Glomerular visceral epithelial cell (primary cell): ENCODE data around the gene R3HDM4.

Experiments
- DNase-seq: peaks from one replicate; pipeline ENCODE4 v3.0.0-alpha.2; 2016; ENCODE audit errors: extremely low spot score

R3HDM4 gene

DNA sequence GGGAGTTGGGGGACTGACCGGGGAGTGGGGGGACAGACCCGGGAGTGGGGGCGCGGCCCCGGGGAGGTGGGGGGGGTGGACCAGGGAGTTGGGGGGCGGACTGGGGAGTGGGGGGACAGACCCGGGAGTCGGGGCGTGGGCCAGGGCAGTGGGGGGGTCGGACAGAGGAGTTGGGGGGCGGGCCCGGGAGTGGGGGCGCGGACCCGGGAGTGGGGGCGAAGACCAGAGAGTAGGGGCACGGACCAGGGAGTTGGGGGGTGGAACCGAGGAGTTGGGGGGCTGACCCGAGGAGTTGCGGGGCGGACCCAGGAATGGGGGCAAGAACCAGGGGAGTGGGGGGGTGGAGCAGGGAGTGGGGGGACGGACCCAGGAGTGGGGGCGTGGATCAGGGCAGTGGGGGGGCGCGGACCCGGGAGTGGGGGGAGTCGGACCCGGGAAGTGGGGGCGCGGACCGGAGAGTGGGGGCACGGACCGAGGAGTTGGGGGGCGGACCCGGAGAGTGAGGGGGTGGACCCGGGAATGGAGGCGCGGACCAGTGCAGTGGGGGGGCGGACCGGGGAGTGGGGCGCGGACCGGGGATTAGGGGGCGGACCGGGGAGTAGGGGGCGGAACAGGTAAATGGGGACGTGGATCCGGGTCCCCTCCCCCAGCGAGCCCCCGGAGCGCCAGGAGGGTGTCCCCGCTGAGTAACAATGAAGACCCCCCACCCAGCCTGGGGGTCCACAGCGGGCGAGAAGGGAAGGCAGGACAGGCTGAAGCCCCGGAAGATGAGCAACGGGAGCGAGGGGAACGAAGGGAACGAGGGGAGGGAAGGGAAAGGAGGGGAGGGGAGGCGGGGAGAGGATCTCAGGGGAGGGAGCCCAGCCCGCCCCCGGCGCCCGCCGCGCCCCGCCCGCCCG is 589 bp downstream of the R3HDM4 start:
- DNase-seq: no peak

DNA sequence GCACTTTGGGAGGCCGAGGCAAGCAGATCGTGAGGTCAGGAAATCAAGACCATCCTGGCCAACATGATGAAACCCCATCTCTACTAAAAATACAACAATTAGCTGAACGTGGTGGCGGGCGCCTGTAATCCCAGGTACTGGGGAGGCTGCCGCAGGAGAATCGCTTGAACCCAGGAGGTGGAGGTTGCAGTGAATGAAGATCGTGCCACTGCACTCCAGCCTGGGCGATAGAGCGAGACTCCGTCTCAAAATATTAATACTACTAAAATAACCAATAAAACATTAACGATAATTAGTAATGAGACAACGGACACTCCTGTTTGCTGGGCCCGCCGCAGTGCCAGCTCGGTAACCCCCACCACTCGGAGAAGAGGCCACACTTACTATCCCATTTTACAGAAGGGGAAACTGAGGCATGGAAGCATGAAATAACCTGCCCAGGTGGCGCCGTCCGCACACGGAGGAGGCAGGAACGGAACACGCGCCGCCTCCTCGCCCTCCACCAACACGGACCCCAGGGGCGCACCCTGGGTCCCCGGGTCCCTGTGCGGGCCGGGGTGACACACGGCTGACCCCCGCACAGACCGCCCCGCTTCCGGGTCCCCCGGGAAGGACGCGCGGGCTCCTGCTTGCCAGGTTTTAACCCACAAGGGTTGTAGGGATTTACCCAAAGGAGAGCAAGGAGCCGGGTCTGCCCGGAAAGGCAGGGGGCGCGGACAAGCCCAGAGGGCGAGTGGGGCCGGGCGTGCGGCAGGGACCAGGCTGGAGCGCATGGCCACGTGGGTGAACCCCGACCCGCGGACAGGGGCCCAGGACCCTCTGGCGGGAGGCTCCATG is 1.6 kb downstream of the R3HDM4 start:
- DNase-seq: no peak

DNA sequence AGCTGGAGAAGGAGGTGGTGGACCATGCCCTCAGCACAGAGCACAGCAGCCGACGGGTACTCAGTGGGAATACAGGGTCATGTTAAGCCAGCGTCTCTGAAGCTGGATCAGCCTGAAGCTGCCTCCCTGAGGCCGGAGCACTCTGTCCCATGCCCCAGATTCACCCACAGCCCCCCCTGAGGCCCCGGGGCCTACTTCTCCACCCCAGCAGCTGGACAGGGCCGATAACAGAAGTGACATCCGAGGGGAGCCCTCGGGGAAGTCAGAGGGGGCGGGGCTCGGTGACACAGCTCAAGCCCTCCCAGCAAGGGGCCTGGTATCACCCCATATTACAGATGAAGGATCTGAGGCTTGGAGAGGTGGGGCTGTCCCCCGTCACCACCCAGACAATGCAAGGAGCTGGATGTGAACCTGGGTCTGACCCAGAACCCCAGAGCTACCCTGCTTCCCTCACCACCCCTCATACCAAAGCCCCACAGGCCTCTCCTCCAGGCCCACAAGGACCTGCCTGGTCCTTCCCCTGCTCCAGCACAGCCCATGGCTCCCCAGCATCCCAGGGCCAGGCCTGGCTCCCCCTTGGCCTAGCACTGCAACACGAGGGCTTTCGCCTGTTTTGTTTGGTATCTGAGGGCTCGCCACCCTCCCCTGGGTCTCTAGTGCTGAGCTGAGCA is 5.7 kb downstream of the R3HDM4 start:
- DNase-seq: no peak

DNA sequence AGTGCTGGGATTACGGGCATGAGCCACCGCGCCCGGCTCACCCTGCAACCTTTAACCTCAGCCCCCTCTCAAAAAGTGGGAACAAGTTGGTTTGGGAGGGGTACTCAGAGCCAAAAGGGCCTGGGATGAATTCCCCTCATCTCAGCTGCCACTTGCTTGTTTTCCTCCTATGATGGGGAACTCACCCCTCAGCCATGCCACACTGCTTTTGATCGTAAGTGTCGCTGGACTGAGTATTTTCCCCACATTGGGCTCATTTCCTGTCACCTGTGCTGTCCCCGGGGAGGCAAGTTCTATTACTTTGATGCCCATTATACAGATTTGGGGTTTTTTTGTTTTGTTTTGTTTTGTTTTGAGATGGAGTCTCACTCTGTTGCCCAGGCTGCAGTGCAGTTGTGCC is 6.5 kb downstream of the R3HDM4 start:
- DNase-seq: no peak

DNA sequence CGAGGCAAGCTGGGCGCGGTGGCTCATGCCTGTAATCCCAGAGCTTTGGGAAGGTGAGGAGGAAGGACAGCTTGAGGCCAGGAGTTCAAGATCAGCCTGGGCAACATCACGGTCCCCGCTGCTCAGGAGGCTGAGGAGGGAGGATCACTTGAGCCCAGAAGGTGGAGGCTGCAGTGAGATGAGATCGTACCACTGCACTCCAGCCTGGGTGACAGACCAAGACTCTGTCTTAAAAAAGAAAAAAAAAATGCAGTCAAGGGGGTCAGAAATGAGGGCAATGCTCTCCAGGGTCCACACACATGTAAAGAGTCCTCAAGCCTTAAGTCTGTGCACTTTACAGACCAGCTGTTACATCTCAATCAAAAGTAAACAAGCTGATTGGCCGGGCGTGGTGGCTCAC is 8.5 kb downstream of the R3HDM4 start:
- DNase-seq: no peak

DNA sequence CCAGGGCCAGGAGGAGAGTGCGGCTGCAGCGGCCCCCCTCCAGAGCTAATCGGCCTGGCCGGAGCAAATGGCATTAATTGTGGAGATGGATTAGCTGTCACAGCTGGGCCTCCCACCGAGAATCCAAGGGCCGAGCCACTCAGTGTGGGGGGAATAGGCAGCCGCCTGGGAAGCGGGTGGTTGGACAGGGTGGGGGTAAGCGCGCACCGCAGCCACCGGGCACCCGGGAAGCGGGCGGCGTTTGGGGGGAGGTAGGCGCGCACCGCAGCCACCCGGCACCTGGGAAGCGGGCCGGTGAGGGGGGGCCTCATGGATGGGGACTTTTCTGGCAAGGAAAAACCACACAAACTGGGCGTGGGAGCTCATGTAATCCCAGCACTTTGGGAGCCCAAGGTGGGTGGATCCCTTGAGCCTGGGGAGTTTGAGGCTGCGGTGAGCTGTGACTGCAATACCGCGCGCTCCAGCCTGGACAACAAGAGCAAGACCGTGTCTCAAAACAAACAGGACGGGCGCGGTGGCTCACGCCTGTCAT is 9.7 kb downstream of the R3HDM4 start:
- no peak for DNase-seq

DNA sequence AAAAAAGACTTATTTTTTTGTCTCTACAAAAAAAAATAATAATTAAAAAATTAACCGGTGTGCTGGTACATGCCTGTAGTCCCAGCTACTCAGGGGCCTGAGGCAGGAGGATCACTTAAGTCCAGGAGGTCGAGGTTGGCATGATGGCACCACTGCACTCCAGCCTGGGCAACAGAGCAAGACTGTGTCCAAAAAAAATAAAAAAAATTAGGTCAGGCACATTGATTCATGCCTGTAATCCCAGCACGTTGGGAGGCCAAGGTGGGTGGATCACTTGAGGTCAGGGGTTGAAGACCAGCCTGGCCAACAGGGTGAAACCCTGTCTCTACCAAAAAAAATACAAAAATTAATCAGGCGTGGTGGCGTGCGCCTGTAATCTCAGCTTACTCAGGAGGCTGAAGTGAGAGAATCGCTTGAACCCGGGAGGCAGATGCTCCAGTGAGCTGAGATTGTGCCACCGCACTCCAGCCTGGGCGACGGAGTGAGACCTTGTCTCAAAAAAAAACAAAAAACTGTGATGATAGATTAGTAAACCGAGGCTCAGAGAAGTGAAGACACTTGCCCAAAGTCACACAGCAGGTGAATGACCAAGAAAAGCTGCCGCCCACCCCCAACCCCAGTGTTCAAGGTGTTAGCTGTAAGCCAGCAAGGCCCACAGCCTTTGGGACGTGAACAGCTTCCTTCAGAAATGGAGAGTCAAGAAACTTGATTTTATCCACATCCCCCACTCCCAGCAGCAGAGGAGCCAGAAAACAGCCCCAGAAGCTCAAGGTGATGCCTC is 10.4 kb downstream of the R3HDM4 start:
- DNase-seq: no peak

DNA sequence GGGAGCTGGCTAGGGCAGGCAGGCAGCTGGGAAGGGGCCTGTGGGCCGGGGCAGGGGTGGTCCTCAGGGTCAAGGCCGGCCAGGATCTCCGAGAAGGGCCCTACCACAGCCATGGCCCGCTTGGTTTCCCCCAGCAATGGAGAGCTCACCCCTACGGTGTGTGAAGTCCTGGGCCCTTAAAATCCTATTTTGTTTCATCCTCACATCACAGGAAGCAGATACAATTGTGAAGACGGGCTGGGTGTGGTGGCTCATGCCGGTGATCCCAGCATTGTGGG is 11.0 kb downstream of the R3HDM4 start:
- DNase-seq: no peak

DNA sequence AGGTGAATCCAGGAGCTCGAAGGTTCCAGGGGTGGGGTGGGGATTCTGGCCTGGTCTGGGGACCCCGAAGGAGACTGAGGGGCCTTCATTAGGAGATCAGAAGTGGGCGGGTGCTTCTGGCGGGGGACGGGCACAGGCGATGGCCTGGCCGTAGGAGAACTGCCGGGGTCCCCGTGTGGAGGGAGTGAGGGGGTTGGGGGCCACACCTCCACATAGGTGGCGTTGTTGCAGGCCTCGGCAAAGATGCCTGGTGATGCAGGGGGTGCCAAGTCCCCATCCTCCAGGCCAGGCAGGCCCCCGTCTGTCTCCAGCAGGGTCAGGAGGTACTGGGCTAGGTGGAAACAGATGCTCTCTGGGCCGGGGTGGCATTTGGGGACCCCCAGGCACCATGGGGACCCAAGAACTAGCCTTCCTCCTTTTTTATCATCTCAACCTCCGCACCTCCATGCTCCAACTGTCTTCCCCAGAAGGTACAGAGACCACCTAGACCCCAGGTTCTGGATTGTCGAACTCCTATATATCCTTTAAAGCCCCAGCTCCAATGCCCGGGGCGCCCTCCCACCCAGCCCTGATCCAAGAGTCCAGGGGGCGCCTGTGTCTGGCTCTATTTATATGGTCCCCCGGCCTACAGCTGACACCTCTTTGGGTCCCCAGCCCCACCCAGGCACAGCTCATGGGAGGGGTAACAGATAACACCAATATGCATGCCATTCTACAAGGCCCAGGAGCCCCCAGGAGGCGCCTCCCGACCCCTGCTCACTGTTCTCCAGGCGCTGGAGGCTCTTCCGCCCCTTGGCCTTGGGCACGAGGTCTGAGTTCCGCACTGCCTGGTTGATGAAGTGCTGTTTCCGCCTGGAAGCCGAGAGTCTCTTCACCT is 11.6 kb downstream of the R3HDM4 start:
- DNase-seq: no peak

DNA sequence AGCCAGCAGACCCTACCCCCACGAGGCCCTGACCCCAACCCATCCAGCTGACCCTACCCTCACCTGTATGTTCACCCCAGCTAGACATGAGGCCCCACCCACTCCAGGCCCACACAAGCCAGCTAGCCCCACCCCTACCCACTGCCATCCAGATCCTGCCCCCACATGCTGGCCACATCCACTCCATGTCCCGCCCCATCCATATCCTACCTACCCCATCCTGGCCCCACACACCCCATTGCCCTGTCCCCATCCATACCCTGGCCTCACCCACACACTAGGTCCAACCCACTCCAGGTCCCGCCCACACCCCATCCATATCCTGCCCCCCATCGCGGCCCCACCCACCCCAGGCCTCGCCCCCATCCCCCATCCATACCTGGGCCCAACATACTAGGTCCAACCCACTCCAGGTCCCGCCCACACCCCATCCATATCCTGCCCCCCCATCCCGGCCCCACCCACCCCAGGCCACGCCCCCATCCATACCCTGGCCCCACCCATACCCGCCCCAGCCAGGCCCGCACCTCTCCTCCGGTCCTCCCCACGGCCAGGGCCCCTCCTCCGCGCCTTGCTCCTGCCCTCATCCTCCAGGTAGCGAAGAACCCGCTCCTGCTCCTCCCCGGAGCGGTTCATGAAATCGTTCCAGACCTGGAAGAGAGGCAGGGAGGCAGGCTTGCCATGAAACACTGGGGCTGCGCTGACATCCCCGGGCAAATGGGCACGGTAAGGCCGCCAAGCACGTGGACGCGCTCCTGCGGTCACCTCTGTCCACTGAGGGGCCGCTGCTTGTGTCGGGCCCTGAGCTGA is 12.5 kb downstream of the R3HDM4 start:
- no peak for DNase-seq

DNA sequence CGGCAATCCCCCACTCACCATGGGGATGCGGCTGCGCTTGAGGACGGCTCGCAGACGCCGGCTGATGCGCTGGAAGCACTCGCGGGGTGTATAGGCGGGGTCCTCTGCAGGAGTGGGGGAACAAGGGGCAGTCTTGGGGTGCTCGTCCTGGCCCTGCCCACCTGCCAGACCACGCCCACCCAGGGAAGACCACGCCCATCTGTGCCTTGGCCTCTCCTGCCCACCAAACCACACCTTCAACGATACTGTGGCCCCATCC is 13.0 kb downstream of the R3HDM4 start:
- DNase-seq: no peak

DNA sequence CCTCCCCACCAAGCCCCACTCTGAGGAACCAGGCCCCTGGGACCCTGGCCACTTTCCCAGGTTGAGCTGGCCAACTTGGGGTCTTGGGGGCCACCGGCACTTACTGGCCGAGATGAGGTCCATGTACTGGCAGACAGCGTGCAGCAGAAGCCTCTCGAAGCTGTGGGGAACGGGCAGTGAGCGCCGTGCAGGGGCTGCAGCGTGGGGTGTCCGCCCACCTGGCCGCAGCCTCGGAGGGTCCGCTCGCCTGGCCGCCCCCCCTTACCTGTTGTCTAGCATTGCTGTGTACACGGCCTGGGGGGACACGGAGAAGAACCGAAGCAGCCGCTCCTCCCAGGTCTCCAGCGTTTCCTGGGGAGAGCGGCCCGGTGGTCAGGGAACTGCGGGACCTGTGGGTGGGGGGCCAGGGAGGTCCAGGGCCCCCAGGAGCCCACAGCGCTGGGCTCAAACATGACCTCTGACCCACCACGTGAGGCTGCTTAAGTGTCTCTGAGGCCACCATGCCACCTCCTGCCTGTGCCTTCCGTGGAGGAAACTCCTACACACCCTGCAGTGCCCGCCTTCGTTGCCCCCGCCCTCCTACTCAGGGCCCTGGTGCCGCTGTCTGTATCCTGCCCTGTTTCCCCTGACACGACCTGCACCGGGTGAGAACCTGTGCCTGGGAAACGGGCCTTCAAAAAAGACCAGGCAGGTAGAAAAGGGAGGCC is 13.5 kb downstream of the R3HDM4 start:
- no peak for DNase-seq

DNA sequence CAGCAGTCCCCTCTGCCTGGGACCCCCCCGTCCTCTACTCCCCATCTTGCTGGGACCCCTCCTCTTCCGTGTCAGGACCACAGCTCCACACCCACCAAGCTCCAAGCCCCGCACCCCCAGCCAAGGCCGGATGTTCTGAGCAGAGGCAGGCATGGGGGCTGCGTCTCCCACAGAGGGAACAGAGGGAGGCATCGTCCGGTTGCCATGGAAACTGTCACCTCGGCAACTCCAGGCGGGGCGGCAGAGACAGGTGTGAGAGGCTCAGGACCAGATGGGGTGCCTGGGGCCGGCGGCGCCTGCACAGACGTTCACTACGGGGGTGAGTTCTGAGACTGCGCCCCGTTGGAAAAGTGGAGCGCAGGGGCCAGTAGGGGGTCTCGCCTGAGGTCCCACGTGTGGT is 14.4 kb downstream of the R3HDM4 start:
- DNase-seq: no peak

DNA sequence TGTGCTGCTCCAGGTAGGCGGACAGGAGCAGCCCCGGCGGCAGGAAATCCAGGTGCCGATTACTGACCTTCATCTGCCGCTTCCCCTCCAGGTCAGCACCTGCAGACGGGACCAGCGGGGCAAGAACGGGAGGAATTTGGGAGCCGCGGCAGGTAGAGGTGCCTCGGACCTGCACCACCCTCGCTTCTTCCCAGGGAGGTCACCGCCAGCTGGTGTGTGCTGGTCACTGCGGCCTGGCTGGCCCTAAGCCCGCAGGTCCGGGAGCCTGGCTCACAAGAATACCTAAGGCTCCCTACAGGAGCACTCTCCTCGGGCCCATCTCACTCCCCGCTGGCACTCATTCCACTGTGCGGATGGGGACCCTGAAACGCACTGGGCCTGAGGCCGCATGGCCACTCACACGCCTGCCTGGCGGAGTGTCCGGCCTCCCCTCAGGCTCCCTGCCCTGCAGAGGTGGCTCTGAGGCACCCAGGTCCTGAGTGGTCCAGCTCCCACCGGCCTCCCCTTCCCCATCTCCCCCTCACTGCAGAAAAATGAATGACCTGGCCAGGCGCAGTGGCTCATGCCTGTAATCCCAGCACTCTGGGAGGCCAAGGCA is 15.5 kb downstream of the R3HDM4 start:
- DNase-seq: no peak

DNA sequence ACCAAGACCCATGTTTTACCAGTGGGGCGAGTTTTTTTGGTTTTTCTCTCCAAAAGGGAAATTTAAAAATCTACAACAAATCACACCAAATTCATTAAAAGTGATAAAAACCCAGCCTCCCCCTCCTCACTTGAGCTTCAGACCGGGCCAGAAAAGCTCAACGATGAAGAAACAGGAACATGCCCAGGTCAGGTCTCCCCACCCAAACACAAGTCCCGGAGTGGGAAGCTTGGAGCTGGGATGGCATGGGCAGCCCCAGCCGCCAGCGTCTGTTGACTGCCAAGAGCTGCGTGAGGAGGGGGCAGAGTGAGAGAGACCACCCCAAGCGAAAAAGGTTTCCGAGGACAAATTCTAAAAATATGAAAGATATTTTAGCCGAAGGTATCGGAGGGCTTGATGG is 16.0 kb downstream of the R3HDM4 start:
- DNase-seq: no peak

DNA sequence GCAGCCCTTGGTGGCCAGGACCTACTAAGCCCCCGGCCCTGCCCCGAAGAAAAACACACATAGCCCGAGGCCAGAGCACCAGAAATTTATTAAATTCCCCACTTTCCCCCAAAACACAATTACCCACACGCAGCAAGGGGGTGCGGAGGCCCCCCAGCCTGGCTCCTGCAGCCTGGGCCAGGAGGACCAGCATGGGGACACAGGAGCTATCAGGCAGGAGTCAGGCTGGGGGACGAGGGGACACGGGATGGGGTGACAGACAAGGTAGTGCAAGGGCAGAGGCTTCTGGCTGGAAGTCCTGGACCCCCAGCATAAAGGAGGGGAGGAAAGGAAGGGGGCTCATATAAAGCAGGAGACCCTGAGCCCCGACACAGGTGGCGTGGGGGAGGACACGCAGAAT is 16.6 kb downstream of the R3HDM4 start:
- no peak for DNase-seq

DNA sequence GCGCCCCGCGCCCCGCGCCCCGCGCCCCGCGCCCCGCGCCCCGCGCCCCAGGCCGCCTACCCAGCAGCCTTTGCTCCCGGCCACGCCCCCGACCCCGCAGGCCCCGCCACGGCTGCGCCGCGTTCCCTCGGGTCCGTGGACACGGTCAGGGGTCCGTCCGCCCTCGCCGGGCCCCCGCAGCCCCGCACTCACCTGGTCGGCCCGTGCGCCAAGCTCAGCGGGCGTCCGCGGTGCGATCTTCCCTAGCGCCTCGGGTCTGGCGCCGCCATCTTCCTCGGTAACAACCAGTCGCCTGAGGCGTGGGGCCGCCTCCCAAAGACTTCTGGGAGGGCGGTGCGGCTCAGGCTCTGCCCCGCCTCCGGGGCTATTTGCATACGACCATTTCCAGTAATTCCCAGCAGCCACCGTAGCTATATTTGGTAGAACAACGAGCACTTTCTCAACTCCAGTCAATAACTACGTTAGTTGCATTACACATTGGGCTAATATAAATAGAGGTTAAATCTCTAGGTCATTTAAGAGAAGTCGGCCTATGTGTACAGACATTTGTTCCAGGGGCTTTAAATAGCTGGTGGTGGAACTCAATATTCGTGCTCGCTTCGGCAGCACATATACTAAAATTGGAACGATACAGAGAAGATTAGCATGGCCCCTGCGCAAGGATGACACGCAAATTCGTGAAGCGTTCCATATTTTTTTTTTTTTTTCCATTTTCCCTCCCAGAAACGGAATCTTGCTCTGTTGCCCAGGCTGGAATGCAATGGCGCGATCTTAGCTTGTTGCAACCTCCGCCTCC is 19.9 kb downstream of the R3HDM4 start, which contains the start of the genes MED16 and RNU6-9:
TSS of gene MED16 (minus strand) at position 294 of the 796 bp plus-strand sequence. CDS start 2,056 bp downstream, outside the sequence.
TSS of gene RNU6-9 (plus strand) at position 591 of the 796 bp plus-strand sequence.
- peak; percentile 94 for DNase-seq
